Brain microvascular endothelial cell (primary cell): ENCODE results near the gene LZIC.

ENCODE experiments used
- DNase-seq: peaks from one replicate; pipeline ENCODE4 v3.0.0-alpha.2; 2020
- H3K27ac ChIP-seq: fragments of 250-450 bp; sonication (Bioruptor Pico); 2 replicates; pipeline ENCODE4 v1.5.1; 2020; ENCODE audit warnings: mild to moderate bottlenecking, moderate library complexity
- H3K27me3 ChIP-seq: fragments of 250-450 bp; sonication (Bioruptor Pico); replicated peaks from 2 replicates; pipeline ENCODE4 v1.5.1; 2020; ENCODE audit warnings: mild to moderate bottlenecking
- H3K36me3 ChIP-seq: fragments of 250-450 bp; sonication (Bioruptor Pico); replicated peaks from 2 replicates; pipeline ENCODE4 v1.5.1; 2020; ENCODE audit warnings: mild to moderate bottlenecking
- H3K4me3 ChIP-seq: 2 replicates; pipeline ENCODE4 v1.5.1; 2011; ENCODE audit warnings: low read depth, mild to moderate bottlenecking, control low read depth, low read length, moderate library complexity
- CTCF ChIP-seq: IDR thresholded peaks from 2 replicates; pipeline ENCODE4 v1.5.1; 2011; ENCODE audit warnings: low read depth, mild to moderate bottlenecking, moderate library complexity, low read length, control low read depth, inconsistent platforms; ENCODE audit errors: missing control alignments
- in situ Hi-C: cut with HindIII; loops from 2 replicates; pipeline ENCODE4 v1.10.0; 2017; ENCODE audit warnings: low sequenced_read_pairs, low pct_ligation_motif_present

The LZIC gene

GRCh38 chr1:9894115-9894514, 49.1 kb downstream of the LZIC start:
- Histone ChIP-seq H3K27ac (no peak overlapping the region), H3K4me3 (no peak overlapping the region), H3K36me3 (no peaks in the 10 kb centered on the region), H3K27me3 (no peaks in the 10 kb centered on the region)
- TF ChIP-seq CTCF: no peak
- no peak for DNase-seq
- in situ Hi-C loops: no loop called here

- H3K36me3 ChIP-seq: no peaks in the 10 kb centered on the region
- no peak for TF ChIP-seq CTCF
- H3K27ac ChIP-seq: no peak overlapping the region
- H3K27me3 ChIP-seq: no peaks in the 10 kb centered on the region
- in situ Hi-C loops: no loop called here
- DNase-seq: peak; percentile 72
- H3K4me3 ChIP-seq: no peak overlapping the region
These were observed 50.3 kb downstream of the LZIC start for GRCh38 chr1:9892563-9893528.

DNA sequence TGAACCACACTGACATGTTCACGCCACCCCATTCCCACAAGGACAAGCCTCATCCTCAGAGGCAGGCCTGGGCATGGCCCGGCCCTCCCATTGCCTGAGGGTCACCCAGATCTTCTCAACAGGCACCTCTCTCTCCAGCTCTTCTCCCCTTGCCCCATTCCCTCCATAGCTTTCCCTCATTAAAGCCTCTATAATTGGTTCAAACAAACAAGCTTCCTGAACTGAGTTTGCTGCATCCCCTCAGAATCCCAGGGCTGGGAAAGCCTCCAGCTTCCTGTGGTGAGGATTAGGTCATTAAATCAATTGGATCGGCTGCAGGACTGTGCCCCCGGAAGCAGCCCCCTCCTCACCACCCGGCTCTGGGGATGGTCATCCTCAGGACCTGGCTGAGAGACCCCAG, 52.0 kb downstream of the LZIC start:
- no peak for TF ChIP-seq CTCF
- H3K4me3 ChIP-seq: no peak overlapping the region
- DNase-seq: no peak
- in situ Hi-C loops: no loop called here
- no peaks in the 10 kb centered on the region for H3K36me3 ChIP-seq
- H3K27ac ChIP-seq: no peak overlapping the region
- H3K27me3 ChIP-seq: no peaks in the 10 kb centered on the region

- Histone ChIP-seq H3K36me3 (no peaks in the 10 kb centered on the region), H3K27ac (peak overlapping the region; percentile 53), H3K27me3 (no peaks in the 10 kb centered on the region), H3K4me3 (no peak overlapping the region)
- TF ChIP-seq CTCF: no peak
- DNase-seq: peak; percentile 90
- in situ Hi-C loops: no loop called here
These were observed 52.9 kb downstream of the LZIC start for GRCh38 chr1:9890224-9890731.

GRCh38 chr1:9889411-9889810, 53.8 kb downstream of the LZIC start:
- Histone ChIP-seq H3K4me3 (no peak overlapping the region), H3K36me3 (no peaks in the 10 kb centered on the region), H3K27me3 (no peaks in the 10 kb centered on the region), H3K27ac (no peak overlapping the region)
- in situ Hi-C loops: no loop called here
- no peak for DNase-seq
- TF ChIP-seq CTCF: no peak

DNA sequence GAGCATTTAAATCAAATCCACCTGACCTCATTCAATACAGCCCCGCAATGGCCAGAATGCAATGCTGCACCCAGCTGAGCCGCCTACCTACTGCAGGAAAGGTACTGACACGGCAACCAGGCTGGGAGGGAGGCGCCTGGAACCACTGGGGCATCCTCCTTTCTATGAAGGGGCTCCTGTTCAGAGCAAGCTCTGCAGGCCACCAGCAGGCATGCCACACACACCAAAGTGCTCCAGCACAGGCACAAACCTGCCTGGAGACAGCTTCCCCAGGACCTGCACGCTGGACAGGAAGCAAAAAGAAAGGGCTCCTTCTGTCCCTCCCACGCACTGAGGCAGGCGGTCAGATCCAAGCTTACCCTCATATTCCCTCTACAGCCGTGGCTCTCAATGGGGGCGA, 54.3 kb downstream of the LZIC start:
- no peak overlapping the region for H3K4me3 ChIP-seq
- no peaks in the 10 kb centered on the region for H3K27me3 ChIP-seq
- in situ Hi-C loops: no loop called here
- TF ChIP-seq CTCF: no peak
- DNase-seq: no peak
- H3K36me3 ChIP-seq: no peaks in the 10 kb centered on the region
- H3K27ac ChIP-seq: no peak overlapping the region
